GM12878 (cell line): Measurements from ENCODE around the gene NACC1. TPM values are rescaled to one million over a fixed set of nuclear protein-coding genes. Genes with fewer than 3 reads are reported as not detected.
A peak's percentile ranks its signal among the peaks of the same experiment; 100 is the strongest.

Experiments used
- ASH2L ChIP-seq: fragments of 300-600, 200-600 bp; sonication (generic); IDR thresholded peaks from 2 replicates; pipeline ENCODE4 v1.6.1; 2017; ENCODE audit warnings: low read depth, mild to moderate bottlenecking, borderline replicate concordance
- ATF7 ChIP-seq: fragments of 450-650 bp; IDR thresholded peaks from 2 replicates; pipeline ENCODE4 v1.6.1; 2016; ENCODE audit warnings: low read depth, mild to moderate bottlenecking
- CBFB ChIP-seq: IDR thresholded peaks from 2 replicates; pipeline ENCODE4 v1.6.1; 2016; ENCODE audit warnings: antibody characterized with exemption, low read depth
- CBX3 ChIP-seq: fragments of 200-600 bp; sonication (generic); IDR thresholded peaks from 2 replicates; pipeline ENCODE4 v1.6.1; 2016; ENCODE audit warnings: low read depth, borderline replicate concordance
- CEBPB ChIP-seq, 2 experiments: fragments of 150-350 bp in 1 of 2; IDR thresholded peaks; 2 replicates each; pipeline ENCODE4 v1.6.1; 2012 to 2014; ENCODE audit warnings: low read depth in 2 of 2, low read length in 2 of 2, borderline replicate concordance in 1 of 2, inconsistent platforms in 1 of 2
- CHD1 ChIP-seq: IDR thresholded peaks from 2 replicates; pipeline ENCODE4 v1.6.1; 2012; ENCODE audit warnings: low read depth, low read length, improper control_type of control experiment
- E2F8 ChIP-seq: fragments of 450-650 bp; IDR thresholded peaks from 2 replicates; pipeline ENCODE4 v1.6.1; 2018; ENCODE audit warnings: mild to moderate bottlenecking, low read depth, moderate library complexity; ENCODE audit not compliant: partially characterized antibody
- E4F1 ChIP-seq: fragments of 450-650 bp; IDR thresholded peaks from 2 replicates; pipeline ENCODE4 v1.6.1; 2018; ENCODE audit warnings: borderline replicate concordance, mild to moderate bottlenecking; ENCODE audit not compliant: partially characterized antibody
- EED ChIP-seq: sonication (generic); IDR thresholded peaks from 2 replicates; pipeline ENCODE4 v1.6.1; 2016; ENCODE audit warnings: antibody characterized with exemption, low read depth
- ELK1 ChIP-seq: IDR thresholded peaks from 2 replicates; pipeline ENCODE4 v1.6.1; 2012; ENCODE audit warnings: low read depth, low read length, improper control_type of control experiment
- GABPA ChIP-seq: IDR thresholded peaks from 2 replicates; pipeline ENCODE4 v1.6.1; 2014; ENCODE audit warnings: antibody characterized with exemption, low read depth, mild to moderate bottlenecking, inconsistent platforms
- IRF4 ChIP-seq: IDR thresholded peaks from 2 replicates; pipeline ENCODE4 v1.6.1; 2011; ENCODE audit warnings: low read depth, low read length
- MXI1 ChIP-seq: fragments of 150-350 bp; IDR thresholded peaks from 2 replicates; pipeline ENCODE4 v1.6.1; 2011; ENCODE audit warnings: low read depth, mild to moderate bottlenecking, inconsistent platforms, low read length, improper control_type of control experiment
- PBX3 ChIP-seq: IDR thresholded peaks from 2 replicates; pipeline ENCODE4 v1.6.1; 2011; ENCODE audit warnings: mild to moderate bottlenecking, low read depth, low read length, moderate library complexity; ENCODE audit not compliant: insufficient replicate concordance
- PML ChIP-seq: IDR thresholded peaks from 2 replicates; pipeline ENCODE4 v1.6.1; 2012; ENCODE audit warnings: low read length, inconsistent platforms
- RB1 ChIP-seq: fragments of 450-650 bp; formaldehyde crosslinking; IDR thresholded peaks from 2 replicates; pipeline ENCODE4 v1.6.1; 2017; ENCODE audit warnings: mild to moderate bottlenecking, borderline replicate concordance
- SMAD5 ChIP-seq: IDR thresholded peaks from 2 replicates; pipeline ENCODE4 v1.6.1; 2016; ENCODE audit warnings: antibody characterized with exemption, low read depth
- TAF1 ChIP-seq: IDR thresholded peaks from 2 replicates; pipeline ENCODE4 v1.6.1; 2011; ENCODE audit warnings: mild to moderate bottlenecking, low read depth, low read length, borderline replicate concordance
- ZBTB33 ChIP-seq: fragments of 450-650 bp; IDR thresholded peaks from 2 replicates; pipeline ENCODE4 v1.6.1; 2017; ENCODE audit warnings: mild to moderate bottlenecking
- ZNF217 ChIP-seq: fragments of 450-650 bp; IDR thresholded peaks from 2 replicates; pipeline ENCODE4 v1.6.1; 2017; ENCODE audit warnings: antibody characterized with exemption, mild to moderate bottlenecking
- polyA plus RNA-seq, 11 experiments: library from polyadenylated mRNA; depleted of rRNA in 4 of 11; unstranded in 6 of 11; stranded (reverse) in 5 of 11; fragments of >200 nt; fragmentation: Nextera tagmentation in 4 of 11; fragmentation: Illumina TruSeq in 1 of 11; extraction: Ambion mirVana in 4 of 11; extraction: Trizol in 1 of 11; gene quantifications; 1 replicate in 1 of 11; 2 replicates in 10 of 11; pipeline versions ENCODE4 v1.2.1 to v1.2.3, GENCODE V29; 2011 to 2016; ENCODE audit warnings: inconsistent platforms in 2 of 11, missing spikeins in 2 of 11, low read depth in 1 of 11
- total RNA-seq, 4 experiments: library from RNA; depleted of rRNA in 3 of 4; stranded (reverse); fragments of >200 nt in 3 of 4; fragmentation: Illumina TruSeq in 1 of 4; extraction: Trizol in 1 of 4; gene quantifications; 2 replicates each; pipeline versions ENCODE4 v1.2.1 to v1.2.3, GENCODE V29; 2013 to 2021

The NACC1 gene
- total and polyA plus RNA-seq, 10 of the 15 experiments (the other 5 are each of a cell fraction or from before 2014, with no cell fraction given) = 0.18 to 120 (median 19.2) TPM

- TF ChIP-seq TAF1 (no peak; the same call in 1 of the 2 replicates), RB1 (peak; percentile 93; the same call in 1 of the 2 replicates), CBFB (peak; percentile 93), E2F8 (peak; percentile 57), ATF7 (peak; percentile 62; the same call in 1 of the 2 replicates), E4F1 (peak; percentile 74), IRF4 (peak; percentile 43; the same call in 1 of the 2 replicates), CEBPB (IDR thresholded peaks at IDR 0.05; ENCODE audit: borderline replicate concordance in 1 of 2, low read depth in 2 of 2, low read length in 2 of 2) (no peak), PBX3 (peak; percentile 25), EED (peak; percentile 81), PML (peak; percentile 78; the same call in 1 of the 2 replicates), ELK1 (no peak), GABPA (peak; percentile 72; the same call in 1 of the 2 replicates), CHD1 (no peak), SMAD5 (no peak), ZBTB33 (no peak), ASH2L (no peak), CBX3 (no peak), MXI1 (peak; percentile 100), ZNF217 (peak; percentile 98)
Measured at GRCh38 chr19:13116282-13117175, 1.5 kb upstream of the NACC1 start, which contains the start of gene TRMT1 (continued).
